Esophagus muscularis mucosa (tissue), 4 donors: ENCODE results near the gene KCNJ6. TPM values are rescaled to one million over a fixed set of nuclear protein-coding genes. Genes with fewer than 3 reads are reported as not detected.

Experiments
- DNase-seq: peaks from one replicate; pipeline ENCODE4 v3.0.0-alpha.2; 2017; ENCODE audit errors: extremely low spot score
- H3K27ac ChIP-seq, 4 donors: fragments of 200-600 bp; sonication (generic); replicated peaks in 1 of 4; 1 replicate in 3 of 4; 2 replicates in 1 of 4; pipeline ENCODE4 v1.5.1; 2016 to 2019; ENCODE audit warnings: mild to moderate bottlenecking in 1 of 4
- H3K27me3 ChIP-seq, 4 donors: fragments of 200-600 bp; sonication (generic); one replicate each; pipeline versions ENCODE4 v1.5.1 to v1.6.0; 2016 to 2019
- H3K36me3 ChIP-seq, 4 donors: fragments of 200-600 bp; sonication (generic); one replicate each; pipeline ENCODE4 v1.5.1; 2016 to 2019
- H3K4me1 ChIP-seq, 4 donors: fragments of 200-600 bp; sonication (generic); one replicate each; pipeline ENCODE4 v1.5.1; 2016 to 2019
- H3K4me3 ChIP-seq, 4 donors: fragments of 200-600 bp; sonication (generic); 1 replicate in 2 of 4; 2 replicates in 2 of 4; pipeline ENCODE4 v1.5.1; 2016 to 2019; ENCODE audit warnings: mild to moderate bottlenecking in 4 of 4, moderate library complexity in 1 of 4
- H3K9me3 ChIP-seq, 4 donors: fragments of 200-600 bp; sonication (generic); 1 replicate in 3 of 4; 2 replicates in 1 of 4; pipeline ENCODE4 v1.5.1; 2016 to 2019
- CTCF ChIP-seq, 3 experiments: fragments of 200-600 bp in 2 of 3; fragments of 450-650 bp in 1 of 3; sonication (generic) in 2 of 3; IDR thresholded peaks; one replicate each; pipeline ENCODE4 v1.5.1; 2017 to 2019; ENCODE audit warnings: antibody characterized with exemption in 3 of 3, mild to moderate bottlenecking in 2 of 3, moderate library complexity in 1 of 3
- EP300 ChIP-seq: sonication (generic); formaldehyde crosslinking; IDR thresholded peaks from one replicate; pipeline ENCODE4 v1.6.1; 2017; ENCODE audit warnings: antibody characterized with exemption
- POLR2A ChIP-seq: fragments of 450-650 bp; IDR thresholded peaks from one replicate; pipeline ENCODE4 v1.6.1; 2017; ENCODE audit warnings: antibody characterized with exemption, moderate library complexity, mild to moderate bottlenecking, low read depth
- POLR2AphosphoS5 ChIP-seq, 2 donors: sonication (generic); formaldehyde crosslinking; IDR thresholded peaks; one replicate each; pipeline ENCODE4 v1.6.1; 2017; ENCODE audit warnings: antibody characterized with exemption in 2 of 2
- WGBS: methylation state at CpG from one replicate; pipeline ENCODE4 v1.1.5; 2018; 5-methylcytosine and 5-hydroxymethylcytosine counted together
- intact Hi-C: fragments of 100-400 bp; cut with DNase I; formaldehyde crosslinking; loops from one replicate; pipeline ENCODE4 v1.15.1; 2023
- total RNA-seq, 4 donors: library from RNA; depleted of rRNA; stranded (reverse); fragments of >200 nt; gene quantifications; one replicate each; pipeline versions ENCODE4 v1.1.0 to v1.2.1, GENCODE V29; 2016

Gene KCNJ6
- total RNA-seq, 4 donors from 2014 or later = under 0.01 TPM; not detected in 2

- 83% methylated on average over 2 of the region's 2 CpGs for WGBS
Observed at GRCh38 chr21:37860416-37860815, 55.8 kb downstream of the KCNJ6 start.

GRCh38 chr21:37855647-37856625 lies 60.3 kb downstream of the KCNJ6 start:
- Histone ChIP-seq H3K27me3 (peaks cover 0 to 16% (median 0%) of the 10 kb centered on the region in 4 donors), H3K9me3 (peaks cover 0 to 16% (median 6%) of the 10 kb centered on the region in 4 donors), H3K36me3 (no peaks in the 10 kb centered on the region), H3K27ac (no peak overlapping the region), H3K4me3 (no peak overlapping the region), H3K4me1 (no peaks in the 10 kb centered on the region)
- DNase-seq = no peak
- WGBS = 34% methylated on average over 8 of the region's 8 CpGs
- intact Hi-C loops = no loop called here
- TF ChIP-seq CTCF (IDR thresholded peaks at IDR 0.05) (no peak), POLR2A (no peak), EP300 (no peak), POLR2AphosphoS5 (IDR thresholded peaks at IDR 0.05) (no peak)

More at GRCh38 chr21:37860416-37860815, 55.8 kb downstream of the KCNJ6 start:
- DNase-seq = peak; percentile 70
- Histone ChIP-seq H3K4me3 (no peak overlapping the region), H3K27me3 (peaks cover 0 to 12% (median 0%) of the 10 kb centered on the region in 4 donors), H3K4me1 (no peaks in the 10 kb centered on the region), H3K9me3 (peaks cover 0 to 7% (median 3%) of the 10 kb centered on the region in 4 donors), H3K27ac (no peak overlapping the region), H3K36me3 (no peaks in the 10 kb centered on the region)
- intact Hi-C loops = no loop called here
- TF ChIP-seq POLR2AphosphoS5 (IDR thresholded peaks at IDR 0.05) (no peak), CTCF (IDR thresholded peaks at IDR 0.05) (no peak), POLR2A (no peak), EP300 (no peak)

- no peak for DNase-seq
- Histone ChIP-seq H3K9me3 (peaks cover 0 to 16% (median 6%) of the 10 kb centered on the region in 4 donors), H3K27me3 (peaks cover 0 to 16% (median 0%) of the 10 kb centered on the region in 4 donors), H3K4me1 (no peaks in the 10 kb centered on the region), H3K36me3 (no peaks in the 10 kb centered on the region), H3K27ac (no peak overlapping the region), H3K4me3 (no peak overlapping the region)
- no peak for TF ChIP-seq POLR2A
- no peak for TF ChIP-seq CTCF (IDR thresholded peaks at IDR 0.05)
- no peak for TF ChIP-seq EP300
- TF ChIP-seq POLR2AphosphoS5 (IDR thresholded peaks at IDR 0.05) = no peak
- 70% methylated on average over 2 of the region's 2 CpGs for WGBS
- intact Hi-C loops = no loop called here
Observed at GRCh38 chr21:37855271-37855646, 61.0 kb downstream of the KCNJ6 start.

GRCh38 chr21:37849506-37850102 lies 66.7 kb downstream of the KCNJ6 start:
- Histone ChIP-seq H3K4me3 (no peak overlapping the region), H3K36me3 (no peaks in the 10 kb centered on the region), H3K27me3 (peaks cover 0 to 17% (median 0%) of the 10 kb centered on the region in 4 donors), H3K4me1 (no peaks in the 10 kb centered on the region), H3K9me3 (peaks cover 0 to 7% (median 3%) of the 10 kb centered on the region in 4 donors), H3K27ac (no peak overlapping the region)
- no peak for DNase-seq
- no peak for TF ChIP-seq CTCF (IDR thresholded peaks at IDR 0.05)
- no peak for TF ChIP-seq EP300
- TF ChIP-seq POLR2A = no peak
- no peak for TF ChIP-seq POLR2AphosphoS5 (IDR thresholded peaks at IDR 0.05)
- WGBS = 72% methylated on average over 4 of the region's 4 CpGs
- intact Hi-C loops = no loop called here
